ENCODE data around the gene FOXP1.

GRCh38 chr3:71341721-71342120 lies 241.8 kb downstream of the FOXP1 start:
- TF ChIP-seq CTCF (IDR thresholded peaks at IDR 0.05; ENCODE audit: low read length) (no peak), EZH2 (IDR thresholded peaks at IDR 0.05; ENCODE audit: borderline replicate concordance, low read length) (no peak)
